Spinal cord (tissue), 10 donors: ENCODE results near the gene ZNF385B. TPM values are rescaled to one million over a fixed set of nuclear protein-coding genes. Genes with fewer than 3 reads are reported as not detected.

Experiments
- DNase-seq, 6 donors: peaks; one replicate each; pipeline versions ENCODE4 v3.0.0 to v3.0.0-alpha.2; 2013 to 2015; ENCODE audit warnings: low spot score in 6 of 6, low read depth in 4 of 6
- H3K27ac ChIP-seq: one replicate; pipeline ENCODE4 v1.5.1; 2013; ENCODE audit warnings: low read depth, low read length, control low read depth
- H3K27me3 ChIP-seq: one replicate; pipeline ENCODE4 v1.6.1; 2013; ENCODE audit warnings: low read length; ENCODE audit not compliant: control insufficient read depth, insufficient read depth
- H3K36me3 ChIP-seq: one replicate; pipeline ENCODE4 v1.6.1; 2013; ENCODE audit warnings: low read length; ENCODE audit not compliant: control insufficient read depth, insufficient read depth
- H3K4me1 ChIP-seq: one replicate; pipeline ENCODE4 v1.6.1; 2013; ENCODE audit warnings: low read length; ENCODE audit not compliant: control insufficient read depth, insufficient read depth
- H3K4me3 ChIP-seq: one replicate; pipeline ENCODE4 v1.5.1; 2013; ENCODE audit warnings: low read depth, low read length, control low read depth
- H3K9me3 ChIP-seq: one replicate; pipeline ENCODE4 v1.6.1; 2013; ENCODE audit warnings: low read length; ENCODE audit not compliant: control insufficient read depth, insufficient read depth
- WGBS: methylation state at CpG from one replicate; pipeline ENCODE4 v1.1.5; 2013; ENCODE audit warnings: missing lambda C conversion rate; ENCODE audit not compliant: insufficient coverage; 5-methylcytosine and 5-hydroxymethylcytosine counted together
- polyA plus RNA-seq, 2 donors: library from polyadenylated mRNA; unstranded; fragments of 120-200 nt; gene quantifications; one replicate each; pipeline ENCODE4 v1.2.1, GENCODE V29; 2013; ENCODE audit not compliant: insufficient read length in 2 of 2
- total RNA-seq, 2 donors: library from RNA; depleted of rRNA in 1 of 2; stranded (reverse); fragments of 120-200 nt in 1 of 2; fragments of >200 nt in 1 of 2; gene quantifications; one replicate each; pipeline versions ENCODE4 v1.2.3 to v1.2.4, GENCODE V29; 2013 to 2014
- donor health status: healthy.

The ZNF385B gene
- total and polyA plus RNA-seq, 4 donors: 4.4 to 8.6 (median 5.4) TPM

DNA sequence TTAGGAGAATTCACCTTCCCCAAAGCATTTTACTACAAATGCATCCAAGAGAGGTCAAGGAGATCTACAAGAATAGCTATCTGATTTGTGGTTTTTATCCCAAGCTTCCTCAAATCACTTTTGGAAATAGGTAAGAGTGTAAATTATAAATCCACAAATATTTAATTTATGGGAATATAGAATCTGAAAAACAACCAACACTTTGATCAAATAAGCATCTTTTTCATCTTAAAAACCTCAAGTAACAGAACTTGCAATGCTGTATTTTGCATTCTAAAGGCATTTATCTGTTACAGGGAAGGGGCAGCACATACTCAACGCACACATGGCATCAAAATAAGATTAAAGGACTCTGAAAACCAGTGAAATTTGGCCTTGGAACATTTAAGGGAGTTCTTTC is 1.9 kb downstream of the ZNF385B start:
- Histone ChIP-seq H3K4me1 (peaks cover 12% of the 10 kb centered on the region), H3K4me3 (no peak overlapping the region), H3K27me3 (peaks cover 38% of the 10 kb centered on the region), H3K36me3 (no peaks in the 10 kb centered on the region), H3K27ac (no peak overlapping the region), H3K9me3 (no peaks in the 10 kb centered on the region)
- 80% methylated on average over 1 of the region's 1 CpG for WGBS
- no peak for DNase-seq

DNA sequence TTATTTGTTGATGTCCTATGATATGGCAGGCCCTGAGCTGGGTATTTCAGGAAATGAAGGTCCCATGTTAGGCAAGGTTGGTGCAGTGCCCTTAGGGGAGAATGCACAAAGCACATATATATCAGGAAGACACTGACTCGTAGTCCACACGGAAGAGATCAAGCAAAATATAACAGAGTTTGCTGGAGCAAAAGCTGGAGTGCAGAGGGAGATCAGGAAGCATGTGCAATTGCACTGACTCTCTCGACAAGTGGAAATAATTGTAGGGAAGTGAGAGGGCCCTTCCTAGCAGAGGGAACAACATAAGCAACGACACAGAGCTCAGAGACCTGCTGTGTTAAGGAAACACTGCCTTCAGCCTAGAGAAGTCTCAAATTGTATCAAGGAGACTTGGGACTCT is 4.2 kb downstream of the ZNF385B start:
- no peak overlapping the region for H3K4me3 ChIP-seq
- H3K4me1 ChIP-seq: peaks cover 12% of the 10 kb centered on the region
- peaks cover 27% of the 10 kb centered on the region for H3K27me3 ChIP-seq
- no peaks in the 10 kb centered on the region for H3K9me3 ChIP-seq
- no peak overlapping the region for H3K27ac ChIP-seq
- WGBS: 77% methylated on average over 3 of the region's 4 CpGs
- no peaks in the 10 kb centered on the region for H3K36me3 ChIP-seq
- no peak for DNase-seq

DNA sequence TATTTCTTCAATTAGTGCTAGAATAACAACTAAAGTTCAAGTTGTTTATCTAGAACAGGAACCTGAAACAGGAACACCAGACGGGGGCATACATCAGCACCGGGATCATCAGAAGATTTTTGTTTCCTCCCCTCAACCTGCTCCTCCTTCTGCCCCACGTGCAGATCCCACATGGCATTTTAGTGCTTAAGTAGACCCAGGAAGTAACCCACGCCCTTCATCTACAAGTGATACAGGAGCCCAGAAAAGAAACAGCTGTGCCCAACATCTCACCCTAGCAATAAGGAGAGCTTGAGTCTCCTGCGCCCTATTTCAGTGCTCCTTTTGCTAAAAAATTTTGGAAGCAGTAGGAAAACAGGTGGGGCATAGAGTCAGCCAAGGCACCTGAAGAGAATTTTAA is 5.2 kb downstream of the ZNF385B start:
- Histone ChIP-seq H3K4me3 (no peak overlapping the region), H3K27me3 (peaks cover 19% of the 10 kb centered on the region), H3K27ac (no peak overlapping the region), H3K9me3 (no peaks in the 10 kb centered on the region), H3K36me3 (no peaks in the 10 kb centered on the region), H3K4me1 (peaks cover 6% of the 10 kb centered on the region)
- 68% methylated on average over 5 of the region's 5 CpGs for WGBS
- DNase-seq: no peak

DNA sequence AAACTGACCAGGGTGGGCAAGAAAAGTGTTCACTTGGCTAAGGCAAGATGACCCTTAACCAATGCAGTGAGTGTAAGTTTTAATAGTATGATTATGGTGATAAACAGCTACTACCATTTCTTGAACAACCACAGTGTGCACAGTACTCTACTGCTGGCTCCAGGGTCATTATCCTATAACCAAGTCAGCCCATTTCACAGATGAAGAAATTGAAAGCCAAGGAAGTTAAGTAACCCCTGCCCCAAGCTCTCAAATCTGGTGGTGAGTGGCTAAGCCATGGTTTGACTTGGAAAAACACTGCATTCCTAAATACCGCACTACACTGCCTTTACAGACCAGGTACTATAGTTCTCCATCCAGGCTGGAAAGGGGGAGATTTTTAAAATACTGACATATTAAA is 5.7 kb downstream of the ZNF385B start:
- no peak overlapping the region for H3K4me3 ChIP-seq
- H3K27ac ChIP-seq: no peak overlapping the region
- H3K4me1 ChIP-seq: peaks cover 6% of the 10 kb centered on the region
- no peaks in the 10 kb centered on the region for H3K9me3 ChIP-seq
- H3K36me3 ChIP-seq: no peaks in the 10 kb centered on the region
- H3K27me3 ChIP-seq: peaks cover 17% of the 10 kb centered on the region
- no peak for DNase-seq
- WGBS: no CpG with 5 or more reads among the region's 1 CpG

DNA sequence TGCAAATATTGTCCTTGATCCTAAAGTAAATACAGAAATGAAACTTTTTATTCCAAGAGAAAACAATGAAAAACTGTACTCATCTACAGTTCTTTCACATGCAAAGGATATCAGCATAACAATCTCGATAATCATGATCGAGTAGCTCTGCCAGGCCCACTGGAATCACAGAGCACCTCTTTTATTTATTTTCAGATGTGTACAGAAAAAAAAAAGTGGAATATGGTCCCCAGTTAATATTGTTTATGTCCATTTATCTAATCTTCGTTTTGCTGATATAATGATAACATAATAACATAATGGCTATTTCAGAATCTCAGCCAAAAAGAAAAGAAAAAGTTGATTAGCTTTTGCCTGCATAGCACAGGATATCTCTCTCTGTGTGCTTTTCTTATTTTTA is 6.5 kb downstream of the ZNF385B start:
- no peak for DNase-seq
- WGBS: no CpG with 5 or more reads among the region's 3 CpGs
- Histone ChIP-seq H3K27me3 (peaks cover 9% of the 10 kb centered on the region), H3K4me1 (no peaks in the 10 kb centered on the region), H3K4me3 (no peak overlapping the region), H3K36me3 (no peaks in the 10 kb centered on the region), H3K27ac (no peak overlapping the region), H3K9me3 (no peaks in the 10 kb centered on the region)

DNA sequence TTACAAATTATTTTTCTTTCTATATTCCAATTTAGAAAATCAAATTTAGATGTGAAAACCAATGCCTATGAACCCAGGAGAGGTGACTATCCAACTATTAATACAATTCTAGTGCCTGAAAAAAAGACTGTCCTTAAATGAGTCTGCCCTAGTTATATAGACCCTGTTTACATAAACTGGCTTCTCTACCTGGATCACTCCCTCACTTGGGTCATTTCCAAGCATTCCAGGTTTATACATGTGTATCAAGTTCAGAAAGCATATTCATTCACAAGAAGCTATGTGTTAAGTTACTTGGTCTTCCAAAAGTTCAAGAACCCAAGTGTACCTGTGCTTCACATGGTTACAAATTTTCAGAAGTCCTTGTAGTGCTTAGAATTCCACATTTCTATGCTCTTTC is 8.3 kb downstream of the ZNF385B start:
- H3K36me3 ChIP-seq: no peaks in the 10 kb centered on the region
- no peak overlapping the region for H3K4me3 ChIP-seq
- H3K27ac ChIP-seq: no peak overlapping the region
- H3K4me1 ChIP-seq: no peaks in the 10 kb centered on the region
- peaks cover 2% of the 10 kb centered on the region for H3K27me3 ChIP-seq
- no peak for DNase-seq
- no peaks in the 10 kb centered on the region for H3K9me3 ChIP-seq

DNA sequence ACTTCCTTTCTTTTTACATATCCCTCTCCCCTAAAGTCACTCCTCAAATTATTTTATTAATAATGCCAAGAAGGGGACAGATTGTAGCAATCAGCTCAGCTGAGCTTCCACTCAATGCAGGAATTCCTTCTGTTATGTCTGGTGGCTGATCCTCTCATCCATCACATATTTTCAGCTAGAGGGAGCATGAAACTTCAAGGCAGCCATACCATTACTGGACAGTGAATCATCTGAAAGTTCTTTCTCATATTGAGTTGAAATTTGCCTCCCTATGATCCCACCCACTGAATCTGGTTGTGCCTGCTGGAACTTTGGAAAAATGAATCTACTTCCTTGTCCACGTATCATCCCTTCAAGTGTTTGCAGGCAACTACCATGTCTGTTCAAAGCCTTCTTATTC is 11.2 kb downstream of the ZNF385B start:
- Histone ChIP-seq H3K9me3 (no peaks in the 10 kb centered on the region), H3K4me3 (no peak overlapping the region), H3K27me3 (no peaks in the 10 kb centered on the region), H3K4me1 (no peaks in the 10 kb centered on the region), H3K27ac (no peak overlapping the region), H3K36me3 (no peaks in the 10 kb centered on the region)
- DNase-seq: no peak
- WGBS: 100% methylated on average over 1 of the region's 1 CpG

DNA sequence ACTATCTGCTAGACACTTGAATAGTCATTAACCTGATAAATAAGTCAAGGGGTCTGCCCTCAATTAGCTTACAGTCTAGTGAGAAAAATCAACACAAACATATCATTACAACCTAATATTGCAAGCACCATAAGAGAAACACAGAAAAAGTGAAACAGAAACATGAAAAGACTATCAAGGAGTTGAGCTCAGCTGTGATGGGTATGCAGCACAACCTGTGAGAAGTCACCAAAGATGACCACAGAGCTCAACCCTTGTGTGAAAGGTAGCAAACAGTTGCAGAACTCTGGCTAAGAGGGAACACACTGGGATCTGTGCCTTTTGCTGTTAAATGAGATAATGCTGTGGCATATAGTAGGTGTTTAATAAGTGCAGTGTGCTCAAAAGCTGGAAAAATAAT is 11.7 kb downstream of the ZNF385B start:
- Histone ChIP-seq H3K4me1 (no peaks in the 10 kb centered on the region), H3K27me3 (no peaks in the 10 kb centered on the region), H3K4me3 (no peak overlapping the region), H3K36me3 (no peaks in the 10 kb centered on the region), H3K9me3 (no peaks in the 10 kb centered on the region), H3K27ac (no peak overlapping the region)
- no peak for DNase-seq

DNA sequence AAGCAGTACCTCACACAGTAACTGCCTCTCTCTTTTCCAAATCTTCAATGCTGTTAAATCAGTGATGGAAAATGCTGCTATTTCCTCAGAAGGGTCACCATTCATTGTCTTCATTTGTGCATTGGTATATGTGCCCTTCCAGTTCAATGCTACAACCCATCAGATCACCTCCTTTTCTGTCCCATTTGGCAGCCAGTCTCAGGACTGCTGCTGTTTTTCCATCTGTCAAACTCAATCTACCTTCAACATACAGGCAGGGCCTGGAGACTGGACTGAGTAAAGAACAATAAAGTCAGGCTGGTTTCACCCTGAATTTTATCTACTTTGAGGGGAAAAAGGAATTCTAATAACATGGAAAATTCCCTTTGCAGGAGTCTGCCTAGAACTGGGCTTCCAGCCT is 17.9 kb downstream of the ZNF385B start:
- DNase-seq: no peak
- Histone ChIP-seq H3K4me3 (no peak overlapping the region), H3K9me3 (no peaks in the 10 kb centered on the region), H3K27ac (no peak overlapping the region), H3K36me3 (no peaks in the 10 kb centered on the region), H3K4me1 (no peaks in the 10 kb centered on the region), H3K27me3 (no peaks in the 10 kb centered on the region)

DNA sequence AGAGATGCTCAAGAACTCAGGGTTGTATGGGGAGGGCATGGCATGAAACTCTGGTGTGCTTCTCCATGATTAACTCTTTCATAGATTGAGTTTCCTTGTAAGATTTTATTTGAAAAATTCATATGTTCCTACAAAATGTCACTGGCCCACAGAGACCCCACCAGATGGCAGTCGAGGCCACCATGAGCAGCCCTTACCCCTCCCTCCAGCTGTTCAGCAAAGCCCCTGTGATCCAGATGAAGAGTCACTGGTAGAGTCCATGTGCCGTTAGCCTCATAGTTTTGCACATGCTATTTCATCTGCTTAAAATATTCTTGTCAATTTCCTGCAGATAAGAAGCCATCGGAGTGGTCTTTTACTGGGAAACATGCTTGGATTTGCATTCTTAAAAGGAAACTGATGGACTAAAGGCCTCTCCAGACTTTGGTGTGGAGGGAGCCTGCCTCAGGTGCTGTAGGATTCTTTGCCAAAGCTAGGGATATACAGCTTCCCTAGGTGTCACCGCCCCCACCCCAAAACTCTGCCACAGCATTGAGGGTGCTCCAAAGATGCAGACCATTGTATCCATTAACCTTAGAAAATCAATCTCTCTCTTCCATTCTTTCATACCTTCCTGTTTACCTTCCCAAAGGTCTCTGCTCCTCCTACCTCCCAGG is 18.8 kb downstream of the ZNF385B start:
- peak in 1 of 6 donors; percentile 28 for DNase-seq
- 41% methylated on average over 2 of the region's 4 CpGs for WGBS
- no peaks in the 10 kb centered on the region for H3K27me3 ChIP-seq
- no peaks in the 10 kb centered on the region for H3K4me1 ChIP-seq
- no peaks in the 10 kb centered on the region for H3K36me3 ChIP-seq
- no peak overlapping the region for H3K27ac ChIP-seq
- no peaks in the 10 kb centered on the region for H3K9me3 ChIP-seq
- H3K4me3 ChIP-seq: no peak overlapping the region
